GM12874 (cell line): ENCODE results near the gene ZMYM5.
A peak's percentile ranks its signal among the peaks of the same experiment; 100 is the strongest.

Experiments used
- TF ChIP-seq, protein P1 (sequence below): IDR thresholded peaks from 2 replicates; pipeline ENCODE4 v1.5.1; 2011; ENCODE audit warnings: low read depth, mild to moderate bottlenecking, control low read depth, low read length, moderate library complexity; ENCODE audit not compliant: insufficient read depth

Gene ZMYM5

GRCh38 chr13:19864746-19865309 lies 1.4 kb upstream of the ZMYM5 start:
- TF ChIP-seq, protein P1, sequence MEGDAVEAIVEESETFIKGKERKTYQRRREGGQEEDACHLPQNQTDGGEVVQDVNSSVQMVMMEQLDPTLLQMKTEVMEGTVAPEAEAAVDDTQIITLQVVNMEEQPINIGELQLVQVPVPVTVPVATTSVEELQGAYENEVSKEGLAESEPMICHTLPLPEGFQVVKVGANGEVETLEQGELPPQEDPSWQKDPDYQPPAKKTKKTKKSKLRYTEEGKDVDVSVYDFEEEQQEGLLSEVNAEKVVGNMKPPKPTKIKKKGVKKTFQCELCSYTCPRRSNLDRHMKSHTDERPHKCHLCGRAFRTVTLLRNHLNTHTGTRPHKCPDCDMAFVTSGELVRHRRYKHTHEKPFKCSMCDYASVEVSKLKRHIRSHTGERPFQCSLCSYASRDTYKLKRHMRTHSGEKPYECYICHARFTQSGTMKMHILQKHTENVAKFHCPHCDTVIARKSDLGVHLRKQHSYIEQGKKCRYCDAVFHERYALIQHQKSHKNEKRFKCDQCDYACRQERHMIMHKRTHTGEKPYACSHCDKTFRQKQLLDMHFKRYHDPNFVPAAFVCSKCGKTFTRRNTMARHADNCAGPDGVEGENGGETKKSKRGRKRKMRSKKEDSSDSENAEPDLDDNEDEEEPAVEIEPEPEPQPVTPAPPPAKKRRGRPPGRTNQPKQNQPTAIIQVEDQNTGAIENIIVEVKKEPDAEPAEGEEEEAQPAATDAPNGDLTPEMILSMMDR: peak; percentile 53; the same call in 1 of the 2 replicates

- TF ChIP-seq, protein P1: no peak
Observed at GRCh38 chr13:19864024-19864745, 736 bp upstream of the ZMYM5 start.

DNA sequence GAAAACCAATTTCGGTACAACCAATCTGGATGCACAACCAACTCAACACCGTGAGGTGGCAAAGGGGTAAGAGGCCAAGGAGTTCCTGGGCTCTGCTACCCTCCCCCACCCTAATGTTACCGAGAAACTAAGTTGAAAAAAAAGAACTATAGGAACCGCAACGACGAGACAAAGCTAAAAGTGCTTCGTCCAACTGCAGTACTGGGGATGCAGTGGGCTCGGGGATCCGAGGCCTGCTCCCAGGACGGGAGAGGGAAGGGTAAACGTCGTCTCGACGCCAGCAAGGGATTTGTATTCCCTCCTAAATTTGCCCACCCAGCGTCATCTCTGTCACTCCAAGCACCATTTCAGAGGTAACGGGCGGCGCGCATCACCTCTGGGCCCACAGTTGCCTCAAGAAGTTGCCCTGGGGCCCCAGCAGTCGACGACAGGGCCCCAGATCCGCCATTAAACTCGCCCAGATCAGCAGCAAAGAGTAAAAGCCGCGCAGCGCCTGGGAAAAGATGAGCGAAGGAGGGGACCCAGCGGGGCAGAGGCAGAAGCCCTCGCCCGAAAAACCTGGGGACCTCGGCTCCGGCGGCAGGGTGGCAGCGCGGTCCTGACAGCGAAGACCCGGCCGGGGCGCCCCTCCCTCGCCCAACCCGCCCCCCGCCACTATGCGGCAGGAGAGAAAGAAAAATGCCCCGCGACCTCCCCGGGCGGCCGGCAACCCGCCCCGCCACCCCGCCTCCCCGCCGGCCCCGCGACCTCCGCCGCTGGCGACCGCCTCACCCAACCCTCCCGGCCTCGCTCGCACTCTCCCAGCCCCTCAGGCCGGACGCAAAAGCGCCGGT lies 752 bp downstream of the ZMYM5 start:
- TF ChIP-seq, protein P1: no peak

- TF ChIP-seq, protein P1: no peak
Observed at GRCh38 chr13:19861762-19862161, 1.7 kb downstream of the ZMYM5 start.

DNA sequence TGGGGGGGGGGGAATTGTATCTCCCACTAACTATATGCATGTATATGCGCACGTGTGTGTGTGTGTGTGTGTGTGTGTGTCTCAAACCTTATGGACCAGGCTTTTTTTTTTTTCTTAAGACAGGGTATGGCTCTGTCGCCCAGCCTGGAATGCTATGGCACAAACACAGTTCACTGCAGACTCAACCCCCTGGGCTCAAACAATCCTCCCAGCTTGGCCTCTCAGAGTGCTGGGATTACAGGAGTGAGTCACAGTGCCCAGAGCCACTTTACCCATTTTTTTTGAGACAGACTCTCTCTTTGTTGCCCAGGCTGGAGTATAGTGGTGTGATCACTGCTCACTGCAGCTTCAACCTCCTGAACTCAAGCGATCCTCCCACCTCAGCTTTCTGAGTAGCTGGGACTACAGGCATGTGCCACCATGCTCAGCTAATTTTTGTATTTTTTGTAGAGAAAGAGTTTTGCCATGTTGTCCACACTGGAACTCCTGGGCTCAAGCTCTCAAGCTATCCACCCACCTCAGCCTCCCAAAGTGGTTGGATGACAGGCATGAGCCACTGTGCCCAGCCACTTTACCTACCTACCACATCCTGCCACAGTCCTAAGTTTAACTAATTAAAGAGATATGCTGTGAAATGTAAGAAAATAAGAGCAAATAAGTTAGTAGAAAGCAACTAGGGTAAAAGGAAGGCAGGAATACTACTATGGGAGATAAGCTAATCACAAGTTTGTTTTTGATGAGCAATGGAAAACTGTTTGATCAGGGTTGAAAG lies 2.4 kb downstream of the ZMYM5 start:
- TF ChIP-seq, protein P1: no peak

DNA sequence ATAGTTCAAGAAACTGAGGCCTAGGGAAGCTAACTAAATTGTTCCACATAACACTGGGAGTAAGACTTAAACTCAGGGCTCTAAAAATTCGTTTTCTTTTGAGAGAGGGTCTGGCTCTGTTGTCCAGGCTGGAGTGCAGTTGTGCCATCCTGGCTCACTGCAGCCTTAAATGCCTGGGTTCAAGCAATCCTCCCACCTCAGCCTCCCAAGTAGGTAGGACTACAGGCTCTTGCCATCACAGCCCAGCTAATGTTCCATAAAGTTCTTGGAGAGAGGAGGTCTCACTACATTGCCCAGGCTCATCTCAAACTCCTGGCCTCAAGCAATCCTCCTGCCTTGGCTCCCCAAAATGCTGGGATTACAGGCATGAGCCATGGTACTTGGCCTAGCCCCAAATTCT lies 10.7 kb downstream of the ZMYM5 start:
- TF ChIP-seq, protein P1: no peak
